Neutrophil (primary cell): ENCODE measurements around the gene MEIKIN.
"Not testable (repeated sequence)": the region's sequence is repeated elsewhere in the genome, so short reads cannot be mapped to it uniquely, and the experiment has no call there.

Experiments
- H3K27ac ChIP-seq: fragments of 200-600 bp; sonication (generic); 2 replicates; pipeline ENCODE4 v1.5.1; 2016; ENCODE audit warnings: mild to moderate bottlenecking, moderate library complexity
- H3K27me3 ChIP-seq: fragments of 200-600 bp; sonication (generic); 2 replicates; pipeline ENCODE4 v1.6.0; 2016; ENCODE audit warnings: mild to moderate bottlenecking
- H3K36me3 ChIP-seq: fragments of 200-600 bp; sonication (generic); 2 replicates; pipeline ENCODE4 v1.5.1; 2017
- H3K4me1 ChIP-seq, 2 experiments: fragments of 200-600 bp in 1 of 2; sonication (generic) in 1 of 2; 1 replicate in 1 of 2; 2 replicates in 1 of 2; pipeline versions ENCODE4 v1.5.1 to v1.6.1; 2013 to 2016; ENCODE audit warnings: low read depth in 1 of 2, low read length in 1 of 2, mild to moderate bottlenecking in 1 of 2, moderate library complexity in 1 of 2; ENCODE audit not compliant: control insufficient read depth in 1 of 2, insufficient read depth in 1 of 2
- H3K4me3 ChIP-seq, 2 experiments: fragments of 200-600 bp in 1 of 2; sonication (generic) in 1 of 2; 1 replicate in 1 of 2; 2 replicates in 1 of 2; pipeline ENCODE4 v1.5.1; 2013 to 2016; ENCODE audit warnings: low read depth in 1 of 2, low read length in 1 of 2, mild to moderate bottlenecking in 1 of 2, moderate library complexity in 1 of 2
- H3K9me3 ChIP-seq: fragments of 200-600 bp; sonication (generic); 2 replicates; pipeline ENCODE4 v1.5.1; 2016
- CTCF ChIP-seq: fragments of 200-600 bp; sonication (generic); IDR thresholded peaks from 2 replicates; pipeline ENCODE4 v1.5.1; 2016; ENCODE audit warnings: antibody characterized with exemption

Gene MEIKIN

GRCh38 chr5:131846536-131846935, 98.9 kb downstream of the MEIKIN start:
- no peak overlapping the region for H3K27ac ChIP-seq
- peaks cover 6% of the 10 kb centered on the region for H3K9me3 ChIP-seq
- TF ChIP-seq CTCF: no peak
- no peaks in the 10 kb centered on the region for H3K4me1 ChIP-seq
- no peaks in the 10 kb centered on the region for H3K36me3 ChIP-seq
- no peak overlapping the region for H3K4me3 ChIP-seq
- H3K27me3 ChIP-seq: no peaks in the 10 kb centered on the region

- H3K36me3 ChIP-seq: no peaks in the 10 kb centered on the region
- no peaks in the 10 kb centered on the region for H3K4me1 ChIP-seq
- no peak overlapping the region for H3K27ac ChIP-seq
- peaks cover 6% of the 10 kb centered on the region for H3K9me3 ChIP-seq
- H3K27me3 ChIP-seq: no peaks in the 10 kb centered on the region
- no peak for TF ChIP-seq CTCF
- no peak overlapping the region for H3K4me3 ChIP-seq
These were observed 99.6 kb downstream of the MEIKIN start for GRCh38 chr5:131845828-131846227.

GRCh38 chr5:131842971-131843370, 102.5 kb downstream of the MEIKIN start:
- H3K27me3 ChIP-seq, H3K27ac ChIP-seq, H3K9me3 ChIP-seq, H3K36me3 ChIP-seq, H3K4me1 ChIP-seq, H3K4me3 ChIP-seq: not testable (repeated sequence)

GRCh38 chr5:131832702-131833101, 112.8 kb downstream of the MEIKIN start:
- not testable (repeated sequence) for H3K4me3 ChIP-seq, H3K27ac ChIP-seq, H3K4me1 ChIP-seq, H3K36me3 ChIP-seq, H3K9me3 ChIP-seq, H3K27me3 ChIP-seq

- H3K4me1 ChIP-seq: no peaks in the 10 kb centered on the region
- no peak overlapping the region for H3K27ac ChIP-seq
- H3K9me3 ChIP-seq: no peaks in the 10 kb centered on the region
- TF ChIP-seq CTCF: no peak
- H3K4me3 ChIP-seq: no peak overlapping the region
- no peaks in the 10 kb centered on the region for H3K27me3 ChIP-seq
- H3K36me3 ChIP-seq: no peaks in the 10 kb centered on the region
These were observed 120.0 kb downstream of the MEIKIN start for GRCh38 chr5:131825404-131826013.

- no peaks in the 10 kb centered on the region for H3K4me1 ChIP-seq
- H3K36me3 ChIP-seq: no peaks in the 10 kb centered on the region
- no peaks in the 10 kb centered on the region for H3K27me3 ChIP-seq
- H3K4me3 ChIP-seq: no peak overlapping the region
- no peak for TF ChIP-seq CTCF
- no peaks in the 10 kb centered on the region for H3K9me3 ChIP-seq
- H3K27ac ChIP-seq: no peak overlapping the region
These were observed 120.8 kb downstream of the MEIKIN start for GRCh38 chr5:131824631-131825030.

- TF ChIP-seq CTCF: no peak
- H3K27ac ChIP-seq: no peak overlapping the region
- H3K27me3 ChIP-seq: no peaks in the 10 kb centered on the region
These were observed 124.2 kb downstream of the MEIKIN start for GRCh38 chr5:131821221-131821620.

More at GRCh38 chr5:131821221-131821620, 124.2 kb downstream of the MEIKIN start:
- Histone ChIP-seq H3K4me3 (no peak overlapping the region), H3K4me1 (no peaks in the 10 kb centered on the region), H3K9me3 (no peaks in the 10 kb centered on the region), H3K36me3 (no peaks in the 10 kb centered on the region)
